Measurements from ENCODE around the gene CPA3.

GRCh38 chr3:148833223-148833622 is 31.9 kb upstream of the CPA3 start:
- TF ChIP-seq, protein P1, sequence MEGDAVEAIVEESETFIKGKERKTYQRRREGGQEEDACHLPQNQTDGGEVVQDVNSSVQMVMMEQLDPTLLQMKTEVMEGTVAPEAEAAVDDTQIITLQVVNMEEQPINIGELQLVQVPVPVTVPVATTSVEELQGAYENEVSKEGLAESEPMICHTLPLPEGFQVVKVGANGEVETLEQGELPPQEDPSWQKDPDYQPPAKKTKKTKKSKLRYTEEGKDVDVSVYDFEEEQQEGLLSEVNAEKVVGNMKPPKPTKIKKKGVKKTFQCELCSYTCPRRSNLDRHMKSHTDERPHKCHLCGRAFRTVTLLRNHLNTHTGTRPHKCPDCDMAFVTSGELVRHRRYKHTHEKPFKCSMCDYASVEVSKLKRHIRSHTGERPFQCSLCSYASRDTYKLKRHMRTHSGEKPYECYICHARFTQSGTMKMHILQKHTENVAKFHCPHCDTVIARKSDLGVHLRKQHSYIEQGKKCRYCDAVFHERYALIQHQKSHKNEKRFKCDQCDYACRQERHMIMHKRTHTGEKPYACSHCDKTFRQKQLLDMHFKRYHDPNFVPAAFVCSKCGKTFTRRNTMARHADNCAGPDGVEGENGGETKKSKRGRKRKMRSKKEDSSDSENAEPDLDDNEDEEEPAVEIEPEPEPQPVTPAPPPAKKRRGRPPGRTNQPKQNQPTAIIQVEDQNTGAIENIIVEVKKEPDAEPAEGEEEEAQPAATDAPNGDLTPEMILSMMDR (IDR thresholded peaks at IDR 0.05), result no peak
- TF ChIP-seq POLR2A (IDR thresholded peaks at IDR 0.05), result no peak

All from tibial nerve (tissue), 3 donors.